ENCODE data around the gene RNF41.

- TF ChIP-seq CTCF (IDR thresholded peaks at IDR 0.05) (no peak), POLR2A (IDR thresholded peaks at IDR 0.05) (no peak)
These were observed 22.8 kb upstream of the RNF41 start for GRCh38 chr12:56244494-56244893.

Data from vagina (tissue), 2 donors.